ENCODE results near the gene SDK2. TPM values are rescaled to one million over a fixed set of nuclear protein-coding genes. Genes with fewer than 3 reads are reported as not detected.

Gene SDK2
- polyA plus RNA-seq, 1 experiment = 0.01 TPM

DNA sequence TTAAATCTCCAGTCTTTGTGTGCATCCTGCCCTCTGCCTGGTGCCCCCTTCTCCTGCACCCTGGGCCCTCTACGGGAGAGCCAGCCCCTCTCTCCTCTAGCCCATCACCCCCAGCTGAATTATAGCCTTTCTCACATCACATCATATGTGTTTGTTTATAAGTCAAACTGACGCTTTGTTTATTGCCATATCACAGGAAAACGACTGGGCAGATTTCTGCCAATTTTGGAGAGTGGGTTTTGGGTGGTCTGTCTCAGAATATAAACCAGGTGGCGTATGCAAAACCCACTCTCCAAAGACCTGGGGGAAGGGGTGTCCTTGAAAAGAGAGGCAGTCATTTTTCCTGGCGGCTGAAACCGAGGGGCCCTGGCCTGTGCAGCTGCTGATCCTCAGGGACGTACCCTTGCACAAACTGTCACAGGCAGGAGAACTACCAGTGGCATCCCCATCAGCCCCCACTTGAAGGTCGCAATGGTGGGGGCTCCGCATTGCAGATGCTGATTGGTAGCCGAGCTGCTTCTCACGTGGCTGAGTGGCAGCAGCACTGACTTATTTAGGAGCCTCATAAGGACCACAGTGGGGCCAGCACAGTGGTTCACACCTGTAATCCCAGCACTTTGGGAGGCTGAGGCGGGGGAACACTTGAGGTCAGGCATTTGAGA, 297.6 kb downstream of the SDK2 start:
- no peak for DNase-seq (ENCODE audit: low read depth, low spot score)
- no peak overlapping the region for H3K27ac ChIP-seq (ENCODE audit: low read depth, low read length)
- POLR2A ChIA-PET = interaction anchor here (1.2 kb wide), 1 partner anchor 36 kb away, joined by 6 read pairs; no protein-coding TSS in a partner anchor
- no peaks in the 10 kb centered on the region for H3K27me3 ChIP-seq (ENCODE audit: control insufficient read depth, insufficient read depth, low read length)
- CTCF ChIA-PET = interaction anchor here (0.9 to 1.5 kb wide), 3 partner anchors 23 to 91 kb away, joined by 3 to 5 read pairs (median 3); no protein-coding TSS in a partner anchor
- no peak overlapping the region for H3K4me3 ChIP-seq (ENCODE audit: low read depth, low read length)
- TF ChIP-seq, protein P1, sequence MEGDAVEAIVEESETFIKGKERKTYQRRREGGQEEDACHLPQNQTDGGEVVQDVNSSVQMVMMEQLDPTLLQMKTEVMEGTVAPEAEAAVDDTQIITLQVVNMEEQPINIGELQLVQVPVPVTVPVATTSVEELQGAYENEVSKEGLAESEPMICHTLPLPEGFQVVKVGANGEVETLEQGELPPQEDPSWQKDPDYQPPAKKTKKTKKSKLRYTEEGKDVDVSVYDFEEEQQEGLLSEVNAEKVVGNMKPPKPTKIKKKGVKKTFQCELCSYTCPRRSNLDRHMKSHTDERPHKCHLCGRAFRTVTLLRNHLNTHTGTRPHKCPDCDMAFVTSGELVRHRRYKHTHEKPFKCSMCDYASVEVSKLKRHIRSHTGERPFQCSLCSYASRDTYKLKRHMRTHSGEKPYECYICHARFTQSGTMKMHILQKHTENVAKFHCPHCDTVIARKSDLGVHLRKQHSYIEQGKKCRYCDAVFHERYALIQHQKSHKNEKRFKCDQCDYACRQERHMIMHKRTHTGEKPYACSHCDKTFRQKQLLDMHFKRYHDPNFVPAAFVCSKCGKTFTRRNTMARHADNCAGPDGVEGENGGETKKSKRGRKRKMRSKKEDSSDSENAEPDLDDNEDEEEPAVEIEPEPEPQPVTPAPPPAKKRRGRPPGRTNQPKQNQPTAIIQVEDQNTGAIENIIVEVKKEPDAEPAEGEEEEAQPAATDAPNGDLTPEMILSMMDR (IDR thresholded peaks at IDR 0.05; ENCODE audit: low read depth, low read length) = no peak
- no peaks in the 10 kb centered on the region for H3K9me3 ChIP-seq (ENCODE audit: control insufficient read depth, insufficient read depth, low read length)

- peak overlapping the region; percentile 92 for H3K27ac ChIP-seq (ENCODE audit: low read depth, low read length)
- no peaks in the 10 kb centered on the region for H3K27me3 ChIP-seq (ENCODE audit: control insufficient read depth, insufficient read depth, low read length)
- no peak for DNase-seq (ENCODE audit: low read depth, low spot score)
- H3K4me3 ChIP-seq (ENCODE audit: low read depth, low read length) = peak overlapping the region; percentile 29; the same call in 1 of the 2 replicates
- ChIA-PET POLR2A (interaction anchor here (0.6 to 3.0 kb wide), 4 partner anchors 30 to 125 kb away, joined by 3 to 13 read pairs (median 4); partner anchors contain the start of gene CDC42EP4), CTCF (interaction anchor here (1.0 to 4.2 kb wide), 4 partner anchors 27 to 784 kb away, joined by 3 to 23 read pairs (median 7); no protein-coding TSS in a partner anchor)
- H3K9me3 ChIP-seq (ENCODE audit: control insufficient read depth, insufficient read depth, low read length) = no peaks in the 10 kb centered on the region
- TF ChIP-seq, protein P1 (IDR thresholded peaks at IDR 0.05; ENCODE audit: low read depth, low read length) = no peak
Measured at GRCh38 chr17:73343739-73344454, 300.3 kb downstream of the SDK2 start.

DNA sequence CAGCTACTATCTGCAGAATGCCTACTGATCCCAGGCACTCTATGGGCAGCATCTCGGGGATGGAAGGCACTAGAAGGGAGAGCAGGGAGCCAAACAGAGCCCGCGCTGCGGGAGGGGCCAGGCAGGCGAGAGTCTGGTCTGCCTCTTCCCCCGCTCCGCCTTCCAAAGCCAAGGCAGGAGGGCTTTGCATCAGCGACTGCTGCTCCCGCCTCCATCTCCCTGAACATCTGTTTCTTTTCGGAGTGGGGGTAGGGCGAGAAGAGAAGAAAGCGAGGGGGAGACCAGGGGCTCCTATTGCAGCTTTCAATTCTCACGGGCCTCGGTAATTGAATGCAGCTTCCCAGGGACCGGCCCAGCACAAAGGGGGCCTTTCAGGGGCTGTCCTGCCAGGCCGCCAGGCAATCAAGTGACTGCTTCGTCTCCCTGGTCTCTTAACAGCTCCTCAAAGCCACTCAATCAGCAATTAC, 301.0 kb downstream of the SDK2 start:
- Histone ChIP-seq H3K27me3 (ENCODE audit: control insufficient read depth, insufficient read depth, low read length) (no peaks in the 10 kb centered on the region), H3K27ac (ENCODE audit: low read depth, low read length) (peak overlapping the region; percentile 92), H3K4me3 (ENCODE audit: low read depth, low read length) (peak overlapping the region; percentile 37; the same call in 1 of the 2 replicates), H3K9me3 (ENCODE audit: control insufficient read depth, insufficient read depth, low read length) (no peaks in the 10 kb centered on the region; the same call in 1 of the 2 replicates)
- peak; percentile 72 for DNase-seq (ENCODE audit: low read depth, low spot score)
- ChIA-PET CTCF (interaction anchor here (0.6 to 4.2 kb wide), 7 partner anchors 17 to 617 kb away, joined by 3 to 23 read pairs (median 5); no protein-coding TSS in a partner anchor), POLR2A (interaction anchor here (0.6 to 3.0 kb wide), 4 partner anchors 32 to 124 kb away, joined by 3 to 13 read pairs (median 4); partner anchors contain the start of gene CDC42EP4)
- TF ChIP-seq, protein P1 (IDR thresholded peaks at IDR 0.05; ENCODE audit: low read depth, low read length) = no peak

DNA sequence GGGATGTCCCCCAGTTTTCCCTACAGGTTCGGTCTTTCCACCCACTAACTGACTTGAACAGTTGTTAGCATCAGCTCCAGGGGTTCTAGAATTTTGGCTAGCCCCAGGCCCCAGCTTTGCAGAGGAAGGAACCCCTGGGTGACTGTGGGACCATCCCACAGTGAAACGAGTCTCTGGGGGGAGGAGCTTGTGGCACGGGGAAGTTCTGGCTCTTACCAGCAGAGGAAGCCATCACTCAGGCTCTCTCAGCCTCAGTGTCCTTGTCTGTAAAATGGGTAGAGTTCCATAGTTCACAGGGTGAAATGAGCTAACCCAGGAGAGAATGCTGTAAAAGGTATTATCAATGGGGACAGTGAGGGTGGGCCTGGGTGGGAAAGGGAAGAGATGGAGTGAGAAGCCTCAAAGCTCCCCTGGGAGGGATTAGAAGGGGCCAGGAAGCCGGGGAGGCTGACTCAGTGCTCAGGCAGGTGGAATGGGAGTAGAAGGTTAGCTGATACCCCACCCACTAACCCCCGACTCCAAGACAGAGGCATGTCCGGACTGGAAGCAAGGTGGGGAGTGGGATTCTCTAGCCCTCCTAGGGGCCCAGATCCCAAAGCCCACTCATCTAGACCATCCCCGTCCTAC, 301.6 kb downstream of the SDK2 start:
- H3K4me3 ChIP-seq (ENCODE audit: low read depth, low read length) = peak overlapping the region; percentile 37; the same call in 1 of the 2 replicates
- POLR2A ChIA-PET = interaction anchor here (0.9 to 3.0 kb wide), 3 partner anchors 32 to 52 kb away, joined by 3 to 13 read pairs (median 3); partner anchors contain the start of gene CDC42EP4
- peak overlapping the region; percentile 92 for H3K27ac ChIP-seq (ENCODE audit: low read depth, low read length)
- no peaks in the 10 kb centered on the region for H3K27me3 ChIP-seq (ENCODE audit: control insufficient read depth, insufficient read depth, low read length)
- TF ChIP-seq, protein P1 (IDR thresholded peaks at IDR 0.05; ENCODE audit: low read depth, low read length) = peak; percentile 34
- CTCF ChIA-PET = interaction anchor here (0.6 to 4.2 kb wide), 7 partner anchors 17 to 617 kb away, joined by 3 to 23 read pairs (median 5); no protein-coding TSS in a partner anchor
- no peaks in the 10 kb centered on the region; the same call in 1 of the 2 replicates for H3K9me3 ChIP-seq (ENCODE audit: control insufficient read depth, insufficient read depth, low read length)
- no peak for DNase-seq (ENCODE audit: low read depth, low spot score)

All from AG04450 (cell line).